Measurements from ENCODE around the gene NRSN1.

NRSN1 gene

DNA sequence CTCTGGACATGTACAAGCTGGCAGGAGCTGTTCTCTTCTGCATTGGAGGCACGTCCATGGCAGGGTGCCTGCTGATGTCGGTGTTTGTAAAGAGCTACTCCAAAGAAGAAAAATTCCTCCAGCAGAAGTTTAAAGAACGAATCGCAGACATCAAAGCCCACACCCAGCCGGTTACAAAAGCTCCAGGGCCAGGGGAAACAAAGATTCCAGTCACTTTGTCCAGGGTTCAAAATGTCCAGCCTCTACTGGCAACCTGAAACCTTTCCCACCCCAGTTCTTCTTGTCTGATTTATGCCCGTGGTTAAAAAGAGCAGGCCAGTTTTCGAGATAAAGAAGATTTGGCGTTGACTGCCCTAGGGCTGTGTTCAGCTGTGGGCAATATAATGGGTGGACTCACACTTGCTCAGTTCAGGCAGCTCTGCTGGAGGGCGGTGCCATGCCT, 19.7 kb downstream of the NRSN1 start:
- DNase-seq = no peak

DNA sequence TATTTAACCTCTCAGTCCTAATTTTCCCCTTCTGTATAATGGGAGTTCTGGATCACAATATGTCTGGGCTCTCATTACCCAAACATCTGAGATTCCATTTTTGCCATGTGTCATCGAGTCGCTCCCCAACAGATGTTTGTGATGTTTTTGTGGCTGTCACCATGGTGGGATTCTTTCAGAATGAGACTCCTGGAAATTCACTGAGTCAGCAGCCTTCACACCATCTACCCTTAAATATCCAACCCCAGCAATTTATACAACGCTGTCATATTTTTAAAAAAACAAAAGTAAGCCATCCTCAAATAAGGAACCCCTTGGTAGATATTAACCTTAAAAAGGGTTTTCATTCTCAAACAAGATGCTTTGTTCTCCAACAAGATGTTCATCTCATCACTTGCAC, 20.9 kb downstream of the NRSN1 start:
- DNase-seq = no peak

DNA sequence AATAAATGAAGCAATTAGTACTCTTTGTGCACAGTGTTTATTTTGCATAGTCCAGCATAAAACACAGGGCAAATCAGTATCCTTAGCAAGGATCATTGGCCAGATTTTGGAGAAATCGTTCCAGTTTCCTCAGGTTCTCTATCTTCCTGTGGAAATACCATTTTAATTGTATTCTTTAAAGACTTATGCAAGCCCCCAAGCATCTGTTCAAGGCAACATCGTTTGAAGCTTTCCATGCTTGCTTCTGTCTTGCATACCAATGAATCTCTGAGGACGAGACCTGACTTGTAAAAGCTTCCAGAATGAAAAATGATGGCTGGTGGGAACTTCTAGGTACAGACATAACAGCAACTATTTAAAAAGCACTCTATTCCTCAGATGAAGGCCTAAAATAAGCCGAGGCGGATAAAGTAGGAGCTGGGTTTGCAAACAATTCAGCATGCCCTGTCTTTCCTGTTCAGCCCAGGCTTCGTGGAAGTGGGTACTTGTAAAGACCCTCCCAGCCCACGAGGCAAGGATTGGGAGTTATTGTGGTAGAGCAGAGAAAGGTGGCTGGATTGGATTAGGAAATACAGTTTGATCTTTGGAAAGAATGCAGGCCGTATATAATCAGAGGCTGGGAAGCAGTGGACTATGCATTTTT, 21.6 kb downstream of the NRSN1 start:
- DNase-seq = no peak

DNA sequence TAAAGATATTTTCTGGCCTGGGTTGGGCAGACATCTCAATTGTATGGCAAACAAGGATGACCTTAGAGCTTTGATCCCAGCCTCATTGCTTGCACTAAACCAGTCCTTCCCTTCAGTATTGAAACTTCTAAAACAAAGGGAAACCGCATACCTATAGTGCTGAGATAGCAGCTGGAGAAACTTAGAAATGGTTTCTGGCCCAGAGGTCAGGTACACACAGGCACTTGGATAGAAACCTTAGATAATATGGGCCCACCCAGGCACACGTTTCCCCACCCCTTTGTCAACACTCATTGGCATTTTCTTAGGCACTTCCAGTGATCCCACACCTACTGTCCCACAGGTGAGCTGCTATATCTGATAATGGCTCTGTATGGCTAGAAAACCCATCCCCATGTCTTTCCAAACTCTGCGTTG, 22.1 kb downstream of the NRSN1 start:
- no peak for DNase-seq

DNA sequence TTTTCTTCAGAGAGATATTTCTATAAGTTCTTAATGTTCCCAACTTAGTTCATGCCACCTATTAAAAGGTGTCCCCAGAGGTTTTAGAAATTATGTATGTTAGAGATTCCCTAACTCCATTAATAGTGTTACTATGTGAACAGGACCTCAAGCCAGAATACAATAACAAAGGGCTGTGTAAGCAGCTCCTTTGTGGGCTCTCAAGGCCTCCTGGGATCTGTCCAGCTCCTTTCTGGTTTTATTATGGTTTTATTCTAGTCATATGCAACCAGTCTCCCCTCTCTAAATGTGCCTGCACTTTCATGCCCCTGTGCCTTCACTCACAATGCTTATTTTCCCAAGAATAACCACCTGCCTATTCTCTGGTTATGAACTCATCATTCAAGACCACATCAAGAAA, 22.7 kb downstream of the NRSN1 start:
- DNase-seq = no peak

DNA sequence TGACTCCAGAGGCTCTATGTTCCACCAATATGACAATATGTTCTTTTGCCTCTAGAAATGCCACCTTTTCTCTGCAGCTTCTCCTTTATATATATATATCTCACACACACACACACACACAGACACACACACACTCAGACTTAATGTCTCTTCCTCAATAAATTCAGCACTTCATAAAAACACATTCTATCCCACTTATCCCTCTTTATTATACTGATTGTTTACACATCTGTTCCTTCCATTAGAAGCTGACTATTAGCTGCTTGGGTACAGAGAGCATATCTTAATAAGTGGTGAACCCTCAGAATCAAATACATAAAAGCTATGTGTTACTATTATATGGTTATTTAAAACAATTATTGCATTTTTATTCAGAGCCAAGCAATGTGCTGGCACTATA, 23.3 kb downstream of the NRSN1 start:
- no peak for DNase-seq

DNA sequence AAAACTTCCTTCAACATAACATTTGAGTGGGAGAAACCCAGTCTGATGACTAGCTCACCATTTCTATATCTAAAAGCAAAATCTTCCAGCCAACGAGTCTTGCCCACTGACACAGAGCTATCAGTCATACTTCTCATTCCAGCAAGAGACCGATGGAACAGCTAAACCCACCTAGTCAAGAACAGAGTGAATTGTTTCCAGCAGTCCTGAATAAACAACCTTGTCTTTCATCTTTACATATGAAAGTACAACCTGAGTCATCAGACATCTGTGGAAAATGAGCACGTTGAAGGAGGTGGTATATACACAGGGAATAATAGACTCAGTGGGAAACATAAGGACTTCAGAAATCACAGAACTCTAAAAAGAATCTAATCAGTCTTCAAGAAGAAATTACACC, 23.8 kb downstream of the NRSN1 start:
- DNase-seq = no peak

DNA sequence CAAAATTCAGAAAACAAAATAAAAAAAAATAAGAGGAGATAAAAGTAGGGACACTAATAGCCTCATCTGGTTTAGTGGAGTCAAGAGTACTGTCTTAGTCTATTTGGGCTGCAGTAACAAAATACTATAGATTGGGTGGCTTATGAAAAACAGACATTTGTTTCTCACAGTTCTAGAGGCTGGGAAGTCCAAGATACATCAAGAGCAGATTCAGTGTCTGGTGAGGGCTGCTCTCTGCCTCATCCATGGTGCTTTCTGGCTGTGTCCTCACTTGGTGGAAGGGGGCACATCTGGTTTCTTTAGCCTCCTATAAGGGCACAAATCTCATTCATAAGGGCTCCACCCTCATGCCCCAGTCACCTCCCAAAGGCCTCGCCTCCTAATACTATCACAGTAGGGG, 26.0 kb downstream of the NRSN1 start:
- no peak for DNase-seq

DNA sequence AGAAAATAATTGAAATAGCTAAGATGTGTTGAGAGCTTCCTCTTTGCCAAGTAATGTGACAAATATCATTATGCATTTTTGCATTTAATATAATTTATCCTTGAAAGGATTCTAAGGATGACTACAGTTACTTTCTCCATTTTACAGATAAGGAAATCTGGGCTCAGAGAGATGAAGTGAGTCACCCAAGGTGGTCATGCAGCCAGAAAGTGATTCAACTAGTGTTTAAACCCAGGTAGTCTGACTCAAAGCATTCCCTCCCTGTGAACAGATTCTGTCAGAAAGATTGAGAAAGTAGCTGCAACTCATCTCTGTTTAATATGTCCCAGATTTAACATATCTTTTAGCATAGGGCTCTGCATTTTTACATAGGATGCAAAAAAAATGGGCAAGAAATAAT, 28.1 kb downstream of the NRSN1 start:
- DNase-seq = no peak

DNA sequence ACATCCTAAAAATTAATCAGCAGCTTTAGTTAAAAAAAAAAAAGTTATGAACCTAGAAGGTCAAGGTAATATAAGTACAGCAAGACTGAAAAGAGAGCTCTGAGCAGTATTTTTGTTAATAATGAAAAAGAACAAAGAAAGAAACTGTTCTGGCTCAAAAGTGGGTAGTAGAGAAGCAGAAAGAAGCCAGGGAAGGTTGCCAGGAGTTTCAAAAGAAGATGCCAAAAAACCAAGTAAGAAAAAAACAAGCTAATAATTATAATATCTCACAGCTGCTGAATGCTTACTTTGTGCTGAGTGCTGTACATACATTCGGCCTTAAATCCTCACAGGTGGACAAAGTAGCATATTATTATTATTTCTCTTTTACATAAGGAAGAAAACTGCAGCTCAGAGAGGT, 31.9 kb downstream of the NRSN1 start:
- DNase-seq = no peak

DNA sequence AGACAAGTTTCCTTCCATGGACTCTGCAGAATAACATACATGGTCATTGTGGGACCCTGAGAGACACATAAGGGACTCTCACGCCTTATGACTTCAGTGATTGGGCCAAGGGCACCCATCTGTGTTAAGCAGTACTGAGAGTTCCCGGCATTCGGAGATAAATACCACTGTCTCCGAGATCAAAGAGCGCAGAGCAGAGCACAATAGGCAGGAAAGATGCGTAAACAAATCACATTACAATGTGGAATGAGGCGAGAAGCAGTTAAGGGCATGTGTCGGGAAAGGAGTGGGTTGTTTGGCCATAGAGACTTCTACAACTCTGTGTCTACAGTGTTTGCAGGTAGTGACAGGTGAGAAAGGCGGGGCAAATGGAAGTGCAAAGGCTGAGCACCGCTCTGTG, 57.6 kb downstream of the NRSN1 start:
- DNase-seq = no peak

DNA sequence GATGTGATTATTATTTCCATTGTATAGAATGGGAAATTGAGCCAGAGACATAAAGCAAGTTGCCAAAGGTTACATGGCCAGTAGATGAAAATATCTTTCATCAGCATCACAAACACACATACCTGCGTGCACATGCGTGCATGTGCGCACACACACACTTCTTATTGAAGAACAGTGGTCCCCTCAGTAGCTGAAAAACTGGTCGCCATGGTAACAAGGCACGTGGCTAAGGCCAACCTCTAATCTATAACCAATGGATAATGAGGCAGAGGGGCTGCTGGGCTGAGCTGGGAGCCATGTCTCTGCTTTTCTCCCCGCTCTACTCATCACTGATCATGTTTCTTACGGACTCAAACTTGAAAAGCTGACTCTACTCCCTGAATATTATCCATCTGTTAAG, 60.3 kb downstream of the NRSN1 start:
- no peak for DNase-seq

DNA sequence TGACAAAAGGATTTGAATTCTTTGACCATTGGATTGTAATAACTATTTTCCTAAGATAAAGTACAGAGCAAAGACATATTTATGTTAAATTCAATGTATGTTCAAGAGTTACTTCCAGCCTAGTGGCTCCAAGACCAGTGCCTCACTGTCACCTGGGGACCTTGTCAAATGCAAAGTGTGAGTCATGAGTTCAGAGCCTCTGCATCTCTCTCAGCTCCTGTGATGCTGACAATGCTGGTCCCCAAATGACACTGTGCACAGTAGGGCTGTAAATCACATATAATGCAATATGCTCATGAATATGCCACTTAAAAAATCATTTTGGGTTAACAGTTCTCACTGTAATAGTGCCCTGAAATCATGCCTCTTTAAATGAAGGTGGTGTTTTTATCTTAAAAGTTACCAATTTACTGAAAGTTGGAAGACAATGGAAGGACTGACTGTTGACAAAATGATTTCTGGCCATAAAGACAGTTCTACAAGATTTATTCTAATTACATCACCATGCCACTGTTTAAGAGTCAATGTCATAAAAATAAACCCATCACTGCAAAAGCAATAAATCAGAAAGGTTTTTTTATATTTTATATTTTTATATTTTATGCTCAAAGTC, 62.1 kb downstream of the NRSN1 start:
- DNase-seq = no peak

DNA sequence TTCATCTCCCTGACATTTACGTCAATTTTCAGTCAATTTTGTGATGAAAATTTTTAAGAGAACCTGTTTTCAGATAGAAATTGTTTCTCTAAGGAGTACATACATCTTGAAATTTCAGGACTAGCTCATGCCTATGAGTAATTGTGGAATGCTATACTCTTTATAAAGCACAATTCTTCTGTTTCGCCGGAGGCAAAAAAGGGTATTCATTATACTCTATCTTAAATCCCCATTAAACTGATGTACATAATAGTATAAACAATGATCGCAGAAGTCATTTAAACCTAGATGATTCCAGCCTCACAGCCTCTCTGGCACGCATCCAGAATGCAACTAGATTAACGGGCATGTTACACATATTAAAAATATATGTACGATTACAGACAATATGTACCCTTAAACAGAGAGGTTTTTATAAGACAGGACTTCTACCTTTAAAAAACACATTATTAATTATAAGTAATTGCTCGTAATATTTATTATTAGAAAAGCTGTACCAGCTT, 62.6 kb downstream of the NRSN1 start:
- DNase-seq = no peak

DNA sequence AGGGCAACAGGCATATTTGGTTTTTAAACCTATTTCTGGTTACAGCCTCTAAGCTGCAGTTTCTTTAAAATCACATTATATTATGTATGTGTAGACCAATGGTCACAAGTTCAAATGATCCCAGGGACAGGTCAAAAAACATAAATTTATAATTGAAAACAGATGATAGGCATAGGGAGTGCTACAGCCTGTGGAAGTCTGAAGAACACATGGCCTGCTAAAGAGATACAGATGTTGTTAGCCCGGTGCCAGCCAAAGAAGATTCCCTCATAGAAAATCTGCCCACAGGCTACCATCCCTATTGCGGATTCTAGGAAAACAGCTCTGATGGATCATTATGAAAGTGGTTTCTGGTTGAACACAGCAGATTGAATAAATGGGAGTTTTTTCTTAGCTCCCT, 65.3 kb downstream of the NRSN1 start:
- no peak for DNase-seq

DNA sequence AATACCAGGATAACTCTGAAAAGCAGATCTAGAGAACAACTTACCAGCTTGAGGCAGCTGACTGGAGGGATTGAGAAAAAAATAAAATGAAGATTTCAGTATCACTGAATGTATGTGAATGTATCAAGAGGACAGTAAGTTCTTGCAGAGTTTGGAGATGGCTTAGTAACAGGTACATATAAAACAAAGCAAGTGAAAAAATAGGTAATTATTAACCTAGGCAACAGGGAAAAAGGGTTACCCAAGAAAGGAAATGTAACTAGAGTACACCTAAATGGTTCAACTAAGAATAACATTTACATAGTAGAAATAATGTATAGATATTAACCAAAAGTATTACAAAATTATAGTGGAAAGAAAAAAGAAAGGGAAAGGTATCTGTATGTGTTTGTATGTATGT, 67.3 kb downstream of the NRSN1 start:
- no peak for DNase-seq

DNA sequence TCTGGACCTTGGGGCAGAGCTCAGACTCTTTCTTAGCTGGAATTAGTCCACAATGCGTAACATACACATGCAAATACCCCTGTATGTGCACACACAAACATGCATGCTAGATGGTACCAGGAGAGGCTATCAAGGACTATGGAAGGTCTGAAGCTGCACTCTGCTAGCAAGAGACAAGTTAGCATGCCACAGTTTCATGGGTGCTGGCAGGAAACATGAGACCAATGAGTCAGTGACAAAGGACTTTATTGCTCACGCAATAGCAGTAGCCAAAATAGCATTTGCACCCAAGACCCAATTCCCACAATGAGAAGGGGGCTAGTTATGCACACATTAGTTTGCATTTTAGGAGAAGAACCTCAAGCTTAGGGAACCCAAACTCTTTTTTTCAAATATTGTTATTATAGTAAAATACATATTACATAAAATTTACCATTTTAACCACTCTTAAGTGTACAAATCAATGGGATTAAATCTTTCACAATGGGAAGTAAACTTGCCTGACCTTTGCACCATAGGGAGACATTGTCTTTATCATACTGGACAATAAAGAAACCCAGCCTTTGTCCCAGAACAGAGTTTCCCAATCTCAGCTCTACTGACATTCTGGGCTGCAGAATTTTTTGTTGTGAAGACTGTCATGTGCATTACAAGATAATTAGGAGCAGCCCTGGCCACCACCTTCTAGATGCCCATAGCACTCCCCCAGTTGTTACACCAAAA, 69.1 kb downstream of the NRSN1 start:
- DNase-seq = no peak

DNA sequence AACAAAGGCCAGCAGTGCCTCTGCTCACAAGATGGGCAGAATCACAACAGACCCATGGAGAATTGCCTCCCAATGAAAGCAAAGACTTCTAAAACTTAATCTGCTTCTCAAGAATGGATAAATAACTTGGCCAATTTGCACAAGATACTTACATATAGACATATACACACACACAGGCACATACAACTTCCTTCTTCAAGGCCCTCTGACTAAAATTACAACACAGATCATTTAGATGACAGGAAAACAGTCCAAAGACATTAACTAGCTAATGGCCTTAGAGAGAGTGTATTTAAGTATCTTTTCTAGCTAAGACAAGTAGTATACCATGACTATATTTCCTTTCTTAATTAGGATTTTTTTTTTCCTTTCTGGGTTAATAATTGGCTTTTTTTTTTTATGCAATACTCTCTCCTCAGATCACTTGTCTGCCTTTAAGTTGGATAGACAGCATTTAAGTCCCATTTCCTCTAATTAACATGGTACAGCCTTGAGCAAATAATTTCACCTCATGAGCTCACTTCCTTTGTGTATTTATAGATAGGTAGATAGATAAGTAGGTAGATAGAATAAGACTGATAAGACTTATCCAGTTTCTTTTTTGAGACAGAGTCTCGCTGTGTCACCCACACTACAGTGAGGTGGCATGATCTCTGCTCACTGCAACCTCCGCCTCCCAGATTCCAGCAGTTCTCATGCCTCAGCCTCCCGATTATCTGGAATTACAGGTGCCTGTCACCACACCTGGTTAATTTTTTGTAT, 70.0 kb downstream of the NRSN1 start:
- DNase-seq = no peak

Measured in GOT3 (cell line).